ENCODE data around the gene KIAA1210.
"Not testable (repeated sequence)": the region's sequence is repeated elsewhere in the genome, so short reads cannot be mapped to it uniquely, and the experiment has no call there.

Gene KIAA1210

DNA sequence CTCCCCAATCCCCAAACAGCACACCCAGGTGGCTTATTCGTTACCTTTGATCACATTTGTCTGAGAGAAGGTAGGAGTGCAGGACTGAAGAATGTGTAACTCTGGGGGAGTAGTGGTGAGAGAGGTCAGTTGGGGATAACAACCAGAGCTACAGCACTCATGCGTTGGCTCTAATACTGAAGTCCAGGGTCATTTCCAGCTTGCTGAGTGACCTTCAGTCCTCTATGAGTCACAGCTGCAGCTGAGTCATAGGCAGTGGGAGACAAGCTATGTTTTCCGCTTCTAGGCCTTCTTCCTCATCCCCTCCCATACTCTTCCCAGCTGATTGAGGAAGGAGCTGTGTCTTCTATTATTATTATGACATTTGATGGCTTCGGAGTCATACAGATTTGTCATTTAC lies 86.4 kb downstream of the KIAA1210 start:
- no peak overlapping the region for H3K4me3 ChIP-seq (ENCODE audit: low read depth, low read length)
- TF ChIP-seq, protein P1, sequence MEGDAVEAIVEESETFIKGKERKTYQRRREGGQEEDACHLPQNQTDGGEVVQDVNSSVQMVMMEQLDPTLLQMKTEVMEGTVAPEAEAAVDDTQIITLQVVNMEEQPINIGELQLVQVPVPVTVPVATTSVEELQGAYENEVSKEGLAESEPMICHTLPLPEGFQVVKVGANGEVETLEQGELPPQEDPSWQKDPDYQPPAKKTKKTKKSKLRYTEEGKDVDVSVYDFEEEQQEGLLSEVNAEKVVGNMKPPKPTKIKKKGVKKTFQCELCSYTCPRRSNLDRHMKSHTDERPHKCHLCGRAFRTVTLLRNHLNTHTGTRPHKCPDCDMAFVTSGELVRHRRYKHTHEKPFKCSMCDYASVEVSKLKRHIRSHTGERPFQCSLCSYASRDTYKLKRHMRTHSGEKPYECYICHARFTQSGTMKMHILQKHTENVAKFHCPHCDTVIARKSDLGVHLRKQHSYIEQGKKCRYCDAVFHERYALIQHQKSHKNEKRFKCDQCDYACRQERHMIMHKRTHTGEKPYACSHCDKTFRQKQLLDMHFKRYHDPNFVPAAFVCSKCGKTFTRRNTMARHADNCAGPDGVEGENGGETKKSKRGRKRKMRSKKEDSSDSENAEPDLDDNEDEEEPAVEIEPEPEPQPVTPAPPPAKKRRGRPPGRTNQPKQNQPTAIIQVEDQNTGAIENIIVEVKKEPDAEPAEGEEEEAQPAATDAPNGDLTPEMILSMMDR (IDR thresholded peaks at IDR 0.05; ENCODE audit: low read depth, low read length): no peak

GRCh38 chrX:119040432-119040831 lies 87.2 kb downstream of the KIAA1210 start:
- no peak overlapping the region for H3K4me3 ChIP-seq (ENCODE audit: low read depth, low read length)
- TF ChIP-seq, protein P1 (IDR thresholded peaks at IDR 0.05; ENCODE audit: low read depth, low read length): no peak

- TF ChIP-seq, protein P1 (IDR thresholded peaks at IDR 0.05; ENCODE audit: low read depth, low read length): no peak
Observed at GRCh38 chrX:119036107-119037029, 91.2 kb downstream of the KIAA1210 start.

DNA sequence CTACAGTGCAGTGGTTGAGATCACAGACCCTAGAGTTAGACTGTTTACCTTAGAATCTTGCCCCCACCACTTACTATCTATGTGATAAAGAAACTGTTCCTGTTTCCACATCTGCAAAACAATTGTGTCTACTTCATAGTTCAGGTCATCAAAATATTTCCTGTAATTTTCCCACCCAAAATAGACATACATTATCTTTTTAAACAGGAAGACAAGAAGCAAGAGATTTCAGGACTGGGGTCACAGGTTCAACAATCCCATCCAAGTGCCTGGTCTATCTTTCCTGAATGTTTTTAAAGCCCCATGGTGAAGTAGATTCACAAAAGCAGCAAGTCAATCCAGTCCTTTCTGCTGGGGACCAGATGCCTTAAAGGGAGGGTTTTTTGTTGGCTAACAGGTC lies 96.6 kb downstream of the KIAA1210 start:
- no peak overlapping the region for H3K4me3 ChIP-seq (ENCODE audit: low read depth, low read length)
- TF ChIP-seq, protein P1 (IDR thresholded peaks at IDR 0.05; ENCODE audit: low read depth, low read length): no peak

More at GRCh38 chrX:119036107-119037029, 91.2 kb downstream of the KIAA1210 start:
- H3K4me3 ChIP-seq (ENCODE audit: low read depth, low read length): no peak overlapping the region

- not testable (repeated sequence) for H3K4me3 ChIP-seq (ENCODE audit: low read depth, low read length)
Observed at GRCh38 chrX:119029656-119030055, 98.0 kb downstream of the KIAA1210 start.

DNA sequence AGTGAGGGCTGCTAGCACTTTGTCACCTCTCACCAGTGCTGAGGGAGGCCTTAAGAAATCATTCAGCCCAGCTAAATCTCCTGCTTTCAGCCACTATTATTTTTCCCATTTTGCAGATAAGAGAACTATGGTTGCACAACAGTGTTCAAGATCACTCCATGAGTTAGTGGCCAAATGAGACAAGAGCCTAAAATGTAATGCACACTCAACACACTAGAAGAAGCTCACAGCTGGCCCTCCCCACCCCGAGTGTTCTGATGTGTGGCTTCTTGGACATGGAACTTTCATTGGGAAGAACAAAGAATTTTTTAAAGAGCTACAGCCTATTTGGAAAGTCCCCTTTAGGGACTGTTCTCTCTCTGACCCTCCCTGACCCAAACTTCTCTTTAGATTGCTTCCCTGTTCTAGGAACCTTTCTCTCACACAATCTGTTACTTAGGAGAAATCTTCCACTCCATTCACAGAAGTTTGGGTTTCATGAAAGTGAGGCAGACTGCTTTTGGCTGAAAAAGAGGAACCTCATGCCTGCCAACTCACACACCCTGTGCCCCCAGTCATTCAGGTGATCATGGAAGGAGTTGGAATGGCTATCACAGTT lies 98.8 kb downstream of the KIAA1210 start:
- TF ChIP-seq, protein P1 (IDR thresholded peaks at IDR 0.05; ENCODE audit: low read depth, low read length): no peak
- H3K4me3 ChIP-seq (ENCODE audit: low read depth, low read length): no peak overlapping the region
